Astrocyte (in vitro differentiated cells and primary cell): ENCODE data around the gene EXOG.

Experiments
- CTCF ChIP-seq: IDR thresholded peaks from 2 replicates; pipeline ENCODE4 v1.5.1; 2011; ENCODE audit warnings: low read depth, mild to moderate bottlenecking, inconsistent platforms, low read length, moderate library complexity; ENCODE audit not compliant: insufficient read depth
- EZH2 ChIP-seq: IDR thresholded peaks from 2 replicates; pipeline ENCODE4 v1.6.1; 2012; ENCODE audit warnings: mild to moderate bottlenecking, low read length, inconsistent platforms; ENCODE audit not compliant: insufficient read depth

GRCh38 chr3:38575279-38575843, 79.2 kb downstream of the EXOG start:
- TF ChIP-seq CTCF (no peak), EZH2 (no peak)
